Astrocyte (in vitro differentiated cells and primary cell): ENCODE data around the gene DCAF6. TPM values are rescaled to one million over a fixed set of nuclear protein-coding genes. Genes with fewer than 3 reads are reported as not detected.

Experiments
- DNase-seq: peaks from one replicate; pipeline ENCODE4 v3.0.0-alpha.2; 2010; ENCODE audit warnings: low read depth
- FAIRE-seq: peaks from 2 replicates; lab custom pipeline; 2011; peaks lifted over from hg19 to GRCh38; lab: Jason Lieb, UNC
- H2AFZ ChIP-seq: 2 replicates; pipeline ENCODE4 v1.6.0; 2012; ENCODE audit warnings: low read depth, low read length, inconsistent platforms
- H3K27ac ChIP-seq: 2 replicates; pipeline ENCODE4 v1.5.1; 2011; ENCODE audit warnings: low read depth, low read length, inconsistent platforms
- H3K27me3 ChIP-seq: 2 replicates; pipeline ENCODE4 v1.6.0; 2011; ENCODE audit warnings: low read length, inconsistent platforms; ENCODE audit not compliant: insufficient read depth
- H3K36me3 ChIP-seq: 2 replicates; pipeline ENCODE4 v1.5.1; 2011; ENCODE audit warnings: low read length, inconsistent platforms; ENCODE audit not compliant: insufficient read depth
- H3K4me1 ChIP-seq: 2 replicates; pipeline ENCODE4 v1.5.1; 2011; ENCODE audit warnings: low read length, inconsistent platforms; ENCODE audit not compliant: insufficient read depth
- H3K4me2 ChIP-seq: 2 replicates; pipeline ENCODE4 v1.6.0; 2012; ENCODE audit warnings: low read length, inconsistent platforms
- H3K4me3 ChIP-seq: 2 replicates; pipeline ENCODE4 v1.5.1; 2011; ENCODE audit warnings: low read depth, mild to moderate bottlenecking, low read length, inconsistent platforms; ENCODE audit not compliant: insufficient read depth
- H3K79me2 ChIP-seq: 2 replicates; pipeline ENCODE4 v1.6.0; 2012; ENCODE audit warnings: mild to moderate bottlenecking, low read length, inconsistent platforms; ENCODE audit not compliant: insufficient read depth
- H3K9ac ChIP-seq: 2 replicates; pipeline ENCODE4 v1.6.0; 2012; ENCODE audit warnings: mild to moderate bottlenecking, low read length, inconsistent platforms
- H3K9me3 ChIP-seq: 2 replicates; pipeline ENCODE4 v1.5.1; 2012; ENCODE audit warnings: low read depth, mild to moderate bottlenecking, low read length, inconsistent platforms; ENCODE audit not compliant: insufficient read depth
- H4K20me1 ChIP-seq: 2 replicates; pipeline ENCODE4 v1.6.0; 2012; ENCODE audit warnings: low read length, inconsistent platforms; ENCODE audit not compliant: insufficient read depth
- H3K27ac Mint-ChIP-seq: one replicate; pipeline ENCODE4 v1.8.0; 2021; ENCODE audit warnings: mild to moderate bottlenecking, mixed read lengths; ENCODE audit not compliant: unreplicated experiment
- H3K27me3 Mint-ChIP-seq: one replicate; pipeline ENCODE4 v1.8.0; 2021; ENCODE audit warnings: low read depth, mixed read lengths; ENCODE audit not compliant: unreplicated experiment
- H3K36me3 Mint-ChIP-seq: one replicate; pipeline ENCODE4 v1.8.0; 2021; ENCODE audit warnings: low read depth, mixed read lengths; ENCODE audit not compliant: unreplicated experiment
- H3K4me1 Mint-ChIP-seq: one replicate; pipeline ENCODE4 v1.8.0; 2021; ENCODE audit warnings: low read depth, mixed read lengths; ENCODE audit not compliant: unreplicated experiment
- H3K4me3 Mint-ChIP-seq: one replicate; pipeline ENCODE4 v1.8.0; 2021; ENCODE audit warnings: mild to moderate bottlenecking, moderate library complexity, mixed read lengths; ENCODE audit not compliant: unreplicated experiment
- H3K9me3 Mint-ChIP-seq: one replicate; pipeline ENCODE4 v1.8.0; 2021; ENCODE audit warnings: mild to moderate bottlenecking, mixed read lengths; ENCODE audit not compliant: unreplicated experiment
- CTCF ChIP-seq: IDR thresholded peaks from 2 replicates; pipeline ENCODE4 v1.5.1; 2011; ENCODE audit warnings: low read depth, mild to moderate bottlenecking, inconsistent platforms, low read length, moderate library complexity; ENCODE audit not compliant: insufficient read depth
- EZH2 ChIP-seq: IDR thresholded peaks from 2 replicates; pipeline ENCODE4 v1.6.1; 2012; ENCODE audit warnings: mild to moderate bottlenecking, low read length, inconsistent platforms; ENCODE audit not compliant: insufficient read depth
- total RNA-seq: library from RNA; stranded (reverse); gene quantifications from 2 replicates; pipeline ENCODE4 v1.2.1, GENCODE V29; 2021

DCAF6 gene
- total RNA-seq, 1 donor from 2014 or later = 57.4 TPM

- Histone ChIP-seq H3K9ac (no peak overlapping the region), H3K27ac (no peak overlapping the region), H3K4me3 (no peak overlapping the region), H3K9me3 (no peaks in the 10 kb centered on the region), H3K36me3 (no peaks in the 10 kb centered on the region), H3K79me2 (no peaks in the 10 kb centered on the region), H3K27me3 (no peaks in the 10 kb centered on the region), H2AFZ (no peak overlapping the region), H4K20me1 (no peaks in the 10 kb centered on the region), H3K4me1 (no peaks in the 10 kb centered on the region), H3K4me2 (no peak overlapping the region)
- Mint-ChIP-seq H3K4me1 (no peaks in the 10 kb centered on the region), H3K27ac (no peak overlapping the region), H3K9me3 (no peaks in the 10 kb centered on the region), H3K4me3 (no peak overlapping the region), H3K27me3 (no peaks in the 10 kb centered on the region), H3K36me3 (peaks cover 2% of the 10 kb centered on the region)
- no peak for TF ChIP-seq CTCF
- TF ChIP-seq EZH2 = no peak
- FAIRE-seq (no peak), DNase-seq (no peak)
Measured at GRCh38 chr1:168057921-168058320, 121.4 kb downstream of the DCAF6 start.

GRCh38 chr1:168064216-168064615 is 127.7 kb downstream of the DCAF6 start:
- Histone ChIP-seq H3K27ac (no peak overlapping the region), H3K9me3 (no peaks in the 10 kb centered on the region), H3K4me2 (no peak overlapping the region), H3K27me3 (no peaks in the 10 kb centered on the region), H3K9ac (no peak overlapping the region), H3K36me3 (peaks cover 21% of the 10 kb centered on the region), H3K4me1 (no peaks in the 10 kb centered on the region), H3K79me2 (no peaks in the 10 kb centered on the region), H4K20me1 (no peaks in the 10 kb centered on the region), H3K4me3 (no peak overlapping the region), H2AFZ (no peak overlapping the region)
- TF ChIP-seq CTCF = no peak
- no peak for TF ChIP-seq EZH2
- H3K36me3 Mint-ChIP-seq = no peaks in the 10 kb centered on the region
- DNase-seq = no peak
- H3K27me3 Mint-ChIP-seq = no peaks in the 10 kb centered on the region
- H3K27ac Mint-ChIP-seq = no peak overlapping the region
- no peak overlapping the region for H3K4me3 Mint-ChIP-seq
- no peaks in the 10 kb centered on the region for H3K4me1 Mint-ChIP-seq
- H3K9me3 Mint-ChIP-seq = no peaks in the 10 kb centered on the region
- no peak for FAIRE-seq

- H3K9me3 Mint-ChIP-seq = no peaks in the 10 kb centered on the region
- no peaks in the 10 kb centered on the region for H3K79me2 ChIP-seq
- no peaks in the 10 kb centered on the region for H3K27me3 ChIP-seq
- FAIRE-seq = no peak
- no peaks in the 10 kb centered on the region for H3K27me3 Mint-ChIP-seq
- no peaks in the 10 kb centered on the region for H4K20me1 ChIP-seq
- H3K36me3 ChIP-seq = peaks cover 24% of the 10 kb centered on the region
- H3K4me1 ChIP-seq = no peaks in the 10 kb centered on the region
- no peaks in the 10 kb centered on the region for H3K9me3 ChIP-seq
- no peak overlapping the region for H3K4me3 ChIP-seq
- H2AFZ ChIP-seq = no peak overlapping the region
- H3K27ac ChIP-seq = no peak overlapping the region
- H3K4me3 Mint-ChIP-seq = no peak overlapping the region
- no peak overlapping the region for H3K9ac ChIP-seq
- TF ChIP-seq EZH2 = no peak
- TF ChIP-seq CTCF = no peak
- H3K27ac Mint-ChIP-seq = no peak overlapping the region
- H3K4me2 ChIP-seq = no peak overlapping the region
- no peaks in the 10 kb centered on the region for H3K4me1 Mint-ChIP-seq
- DNase-seq = no peak
- H3K36me3 Mint-ChIP-seq = peaks cover 5% of the 10 kb centered on the region
Measured at GRCh38 chr1:168065506-168065905, 129.0 kb downstream of the DCAF6 start.
